ENCODE results near the gene SLMAP. TPM values are rescaled to one million over a fixed set of nuclear protein-coding genes. Genes with fewer than 3 reads are reported as not detected.

The SLMAP gene
- total RNA-seq, 6 donors from 2014 or later, result 53.4 to 104 (median 68.4) TPM

- 88 to 95% methylated on average over 2 of the region's 2 CpGs for WGBS, 2 donors
These were observed 134.8 kb downstream of the SLMAP start for GRCh38 chr3:57890874-57891273.

GRCh38 chr3:57892423-57892822 lies 136.3 kb downstream of the SLMAP start:
- Histone ChIP-seq H3K9me3 (no peaks in the 10 kb centered on the region), H3K36me3 (peaks cover 0 to 17% (median 6%) of the 10 kb centered on the region in 4 donors), H3K4me3 (no peak overlapping the region), H3K4me1 (no peaks in the 10 kb centered on the region), H3K27ac (no peak overlapping the region), H3K27me3 (no peaks in the 10 kb centered on the region)
- no peak for ATAC-seq (ENCODE audit: low FRiP score in 2 of 2)
- TF ChIP-seq POLR2AphosphoS5 (IDR thresholded peaks at IDR 0.05) (no peak), POLR2A (IDR thresholded peaks at IDR 0.05) (no peak), EP300 (IDR thresholded peaks at IDR 0.05) (no peak), CTCF (IDR thresholded peaks at IDR 0.05) (no peak)
- no peak for DNase-seq
- WGBS, 2 donors, result 86 to 100% methylated on average over 3 of the region's 3 CpGs

More at GRCh38 chr3:57890874-57891273, 134.8 kb downstream of the SLMAP start:
- no peaks in the 10 kb centered on the region for H3K4me1 ChIP-seq
- no peaks in the 10 kb centered on the region for H3K9me3 ChIP-seq
- TF ChIP-seq CTCF (IDR thresholded peaks at IDR 0.05), result no peak
- TF ChIP-seq POLR2A (IDR thresholded peaks at IDR 0.05), result no peak
- TF ChIP-seq EP300 (IDR thresholded peaks at IDR 0.05), result no peak
- no peak for TF ChIP-seq POLR2AphosphoS5 (IDR thresholded peaks at IDR 0.05)
- H3K27ac ChIP-seq, result no peak overlapping the region
- ATAC-seq (ENCODE audit: low FRiP score in 2 of 2) (no peak), DNase-seq (no peak)
- no peaks in the 10 kb centered on the region for H3K27me3 ChIP-seq
- H3K36me3 ChIP-seq, result peaks cover 0 to 12% (median 8%) of the 10 kb centered on the region in 4 donors
- no peak overlapping the region for H3K4me3 ChIP-seq

- no peaks in the 10 kb centered on the region for H3K4me1 ChIP-seq
- H3K27ac ChIP-seq, result no peak overlapping the region
- ATAC-seq (ENCODE audit: low FRiP score in 2 of 2) (no peak), DNase-seq (no peak)
- H3K9me3 ChIP-seq, result no peaks in the 10 kb centered on the region
- WGBS, 2 donors, result 91 to 97% methylated on average over 1 of the region's 1 CpG
- H3K4me3 ChIP-seq, result no peak overlapping the region
- H3K27me3 ChIP-seq, result no peaks in the 10 kb centered on the region
- H3K36me3 ChIP-seq, result peaks cover 0 to 15% (median 4%) of the 10 kb centered on the region in 4 donors
- TF ChIP-seq POLR2A (IDR thresholded peaks at IDR 0.05), result no peak
- TF ChIP-seq EP300 (IDR thresholded peaks at IDR 0.05), result no peak
These were observed 137.0 kb downstream of the SLMAP start for GRCh38 chr3:57893156-57893555.

GRCh38 chr3:57893668-57894067 lies 137.6 kb downstream of the SLMAP start:
- no peak for TF ChIP-seq CTCF (IDR thresholded peaks at IDR 0.05)
- no peak for TF ChIP-seq POLR2A (IDR thresholded peaks at IDR 0.05)
- no peak for TF ChIP-seq EP300 (IDR thresholded peaks at IDR 0.05)
- no peak for TF ChIP-seq POLR2AphosphoS5 (IDR thresholded peaks at IDR 0.05)
- H3K4me1 ChIP-seq, result no peaks in the 10 kb centered on the region
- WGBS, 2 donors, result 87 to 97% methylated on average over 3 of the region's 3 CpGs
- peaks cover 0 to 15% (median 4%) of the 10 kb centered on the region in 4 donors for H3K36me3 ChIP-seq
- H3K27ac ChIP-seq, result no peak overlapping the region
- H3K27me3 ChIP-seq, result no peaks in the 10 kb centered on the region
- DNase-seq (no peak), ATAC-seq (ENCODE audit: low FRiP score in 2 of 2) (no peak)
- no peak overlapping the region for H3K4me3 ChIP-seq
- H3K9me3 ChIP-seq, result no peaks in the 10 kb centered on the region

- Histone ChIP-seq H3K4me1 (no peaks in the 10 kb centered on the region), H3K36me3 (peaks cover 0 to 29% (median 4%) of the 10 kb centered on the region in 4 donors), H3K27ac (no peak overlapping the region), H3K9me3 (no peaks in the 10 kb centered on the region), H3K27me3 (no peaks in the 10 kb centered on the region), H3K4me3 (no peak overlapping the region)
- 90 to 96% methylated on average over 4 of the region's 4 CpGs for WGBS, 2 donors
- ATAC-seq (ENCODE audit: low FRiP score in 2 of 2) (no peak), DNase-seq (no peak)
- TF ChIP-seq EP300 (IDR thresholded peaks at IDR 0.05), result no peak
- no peak for TF ChIP-seq POLR2AphosphoS5 (IDR thresholded peaks at IDR 0.05)
These were observed 139.9 kb downstream of the SLMAP start for GRCh38 chr3:57896031-57896430.

GRCh38 chr3:57896691-57897090 lies 140.6 kb downstream of the SLMAP start:
- ATAC-seq (ENCODE audit: low FRiP score in 2 of 2), result no peak
- Histone ChIP-seq H3K9me3 (no peaks in the 10 kb centered on the region), H3K27me3 (no peaks in the 10 kb centered on the region), H3K27ac (no peak overlapping the region), H3K4me3 (no peak overlapping the region), H3K36me3 (peaks cover 0 to 29% (median 4%) of the 10 kb centered on the region in 4 donors), H3K4me1 (no peaks in the 10 kb centered on the region)
- WGBS, 2 donors, result 78 to 94% methylated on average over 4 of the region's 4 CpGs
- no peak for DNase-seq
- no peak for TF ChIP-seq EP300 (IDR thresholded peaks at IDR 0.05)
- TF ChIP-seq POLR2AphosphoS5 (IDR thresholded peaks at IDR 0.05), result no peak
- no peak for TF ChIP-seq POLR2A (IDR thresholded peaks at IDR 0.05)
- no peak for TF ChIP-seq CTCF (IDR thresholded peaks at IDR 0.05)

Measured in upper lobe of left lung (tissue), 6 donors.